GM10266 (cell line): ENCODE results near the gene FOXC1.

Experiments
- DNase-seq: peaks from one replicate; pipeline ENCODE4 v3.0.0; 2012; ENCODE audit errors: extremely low spot score
- TF ChIP-seq, protein P1 (sequence below): IDR thresholded peaks from 2 replicates; pipeline ENCODE4 v1.5.1; 2012; ENCODE audit warnings: mild to moderate bottlenecking, low read depth; ENCODE audit not compliant: control insufficient read depth, insufficient read depth; ENCODE audit errors: missing control alignments

FOXC1 gene

DNA sequence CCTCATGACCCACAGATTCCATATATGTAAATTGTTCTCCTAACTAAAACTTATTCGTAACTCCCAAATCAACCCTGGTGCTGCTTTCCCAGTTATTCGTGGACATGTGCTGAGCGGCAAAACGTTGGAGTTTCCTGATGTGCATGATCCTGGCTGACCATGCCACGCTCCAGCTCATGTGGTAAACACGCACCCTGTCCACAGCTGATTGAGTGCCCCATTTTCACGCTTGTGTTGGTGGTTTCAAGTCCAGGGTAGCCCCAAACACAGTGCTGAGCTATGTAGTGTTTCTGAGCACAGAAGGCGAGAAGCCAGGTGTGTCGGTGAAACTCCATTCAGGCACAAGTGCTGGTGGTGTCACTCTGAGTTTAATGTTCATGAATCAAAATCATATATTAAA, 19.1 kb upstream of the FOXC1 start:
- no peak for DNase-seq
- TF ChIP-seq, protein P1, sequence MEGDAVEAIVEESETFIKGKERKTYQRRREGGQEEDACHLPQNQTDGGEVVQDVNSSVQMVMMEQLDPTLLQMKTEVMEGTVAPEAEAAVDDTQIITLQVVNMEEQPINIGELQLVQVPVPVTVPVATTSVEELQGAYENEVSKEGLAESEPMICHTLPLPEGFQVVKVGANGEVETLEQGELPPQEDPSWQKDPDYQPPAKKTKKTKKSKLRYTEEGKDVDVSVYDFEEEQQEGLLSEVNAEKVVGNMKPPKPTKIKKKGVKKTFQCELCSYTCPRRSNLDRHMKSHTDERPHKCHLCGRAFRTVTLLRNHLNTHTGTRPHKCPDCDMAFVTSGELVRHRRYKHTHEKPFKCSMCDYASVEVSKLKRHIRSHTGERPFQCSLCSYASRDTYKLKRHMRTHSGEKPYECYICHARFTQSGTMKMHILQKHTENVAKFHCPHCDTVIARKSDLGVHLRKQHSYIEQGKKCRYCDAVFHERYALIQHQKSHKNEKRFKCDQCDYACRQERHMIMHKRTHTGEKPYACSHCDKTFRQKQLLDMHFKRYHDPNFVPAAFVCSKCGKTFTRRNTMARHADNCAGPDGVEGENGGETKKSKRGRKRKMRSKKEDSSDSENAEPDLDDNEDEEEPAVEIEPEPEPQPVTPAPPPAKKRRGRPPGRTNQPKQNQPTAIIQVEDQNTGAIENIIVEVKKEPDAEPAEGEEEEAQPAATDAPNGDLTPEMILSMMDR = no peak

DNA sequence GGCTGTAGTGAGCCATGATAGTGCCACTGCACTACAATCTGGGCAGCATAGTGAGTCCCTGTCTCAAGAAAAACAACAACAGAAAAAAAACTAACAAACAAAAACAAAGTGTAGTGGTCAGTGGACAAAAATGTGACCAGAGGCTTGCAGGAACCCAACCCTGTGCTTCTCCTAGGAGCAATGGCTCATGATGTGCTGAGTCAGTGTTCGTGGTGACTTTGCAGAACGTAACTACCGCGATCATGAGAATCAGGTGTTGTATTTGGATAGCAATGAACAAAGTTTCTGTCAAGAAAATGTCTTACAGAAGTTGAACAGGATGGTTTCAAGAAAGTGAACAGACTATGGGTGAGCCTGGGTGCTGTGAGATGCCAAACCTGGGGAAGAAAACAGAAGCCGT, 18.5 kb upstream of the FOXC1 start:
- TF ChIP-seq, protein P1 = no peak
- DNase-seq = no peak

DNA sequence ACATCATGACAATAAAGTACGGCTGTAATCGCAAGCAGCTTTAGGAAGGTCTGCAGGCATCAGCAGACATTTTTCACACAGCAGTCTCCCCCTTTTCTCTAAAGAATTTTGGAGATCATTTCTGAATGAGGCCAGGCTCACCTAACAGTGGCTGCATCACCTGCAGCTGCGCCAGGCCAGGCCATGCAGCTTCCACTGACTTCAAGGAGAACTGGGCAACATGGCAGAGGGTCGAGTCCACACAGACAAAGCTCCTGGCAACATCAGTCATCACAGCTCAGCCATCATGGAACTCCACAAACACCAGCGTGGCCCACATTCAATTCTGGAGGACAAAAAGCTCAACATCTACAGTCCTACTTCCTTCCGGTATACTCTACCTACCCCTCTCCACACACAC, 17.8 kb upstream of the FOXC1 start:
- DNase-seq = no peak
- TF ChIP-seq, protein P1 = no peak

DNA sequence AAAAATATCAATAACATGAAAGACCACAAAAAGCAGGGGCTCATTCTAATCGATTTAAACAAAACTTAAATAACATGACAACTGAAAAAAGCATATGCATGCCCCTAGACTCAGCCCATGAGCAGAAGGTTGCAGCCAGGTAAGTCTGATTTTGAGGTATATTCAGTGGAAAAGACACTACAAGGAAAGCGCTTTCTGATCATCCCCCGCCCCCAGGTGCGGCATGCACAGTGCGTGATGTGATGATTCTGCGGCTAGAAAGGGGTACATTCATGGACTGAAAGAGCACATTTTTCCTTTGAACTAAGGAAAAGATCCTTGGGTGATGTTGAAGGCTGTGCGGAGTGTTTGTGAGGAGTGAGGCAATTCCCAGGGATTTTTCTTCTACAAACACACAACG, 16.9 kb upstream of the FOXC1 start:
- TF ChIP-seq, protein P1 = no peak

DNA sequence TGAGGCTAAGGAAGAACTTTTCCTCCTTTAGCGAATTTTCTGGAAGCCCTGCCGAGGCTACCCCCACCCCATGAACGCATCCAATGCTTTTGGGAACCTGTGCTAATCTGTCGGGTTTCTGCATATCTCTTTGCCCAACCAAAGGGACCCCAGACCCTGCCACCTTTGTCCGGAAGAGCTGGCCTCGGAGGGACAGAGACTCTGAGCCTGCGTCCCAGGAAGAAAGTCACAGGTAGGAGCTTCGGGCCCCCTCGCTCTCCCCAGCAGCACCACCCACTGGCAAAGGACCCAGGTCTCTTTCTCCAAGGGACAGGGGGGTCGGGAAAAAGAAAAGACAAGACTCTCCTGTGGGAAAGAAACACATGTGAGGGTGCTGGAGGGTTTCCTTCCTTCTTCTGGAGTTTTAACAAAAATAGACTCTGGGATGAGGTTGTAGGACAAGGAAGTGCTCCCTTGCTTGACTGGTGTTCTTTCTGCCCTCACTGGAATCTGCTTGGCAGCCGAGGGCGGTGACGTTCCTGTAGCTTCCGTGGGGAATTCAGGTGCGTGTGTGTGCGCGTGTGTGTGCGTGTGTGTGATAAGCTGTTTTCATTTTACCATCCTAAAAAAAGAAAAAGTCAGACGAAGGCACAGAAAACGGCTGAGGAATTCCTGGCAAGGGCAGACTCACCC, 16.3 kb upstream of the FOXC1 start:
- TF ChIP-seq, protein P1 = no peak
- no peak for DNase-seq

More for the DNA sequence above, 16.9 kb upstream of the FOXC1 start:
- DNase-seq = no peak

DNA sequence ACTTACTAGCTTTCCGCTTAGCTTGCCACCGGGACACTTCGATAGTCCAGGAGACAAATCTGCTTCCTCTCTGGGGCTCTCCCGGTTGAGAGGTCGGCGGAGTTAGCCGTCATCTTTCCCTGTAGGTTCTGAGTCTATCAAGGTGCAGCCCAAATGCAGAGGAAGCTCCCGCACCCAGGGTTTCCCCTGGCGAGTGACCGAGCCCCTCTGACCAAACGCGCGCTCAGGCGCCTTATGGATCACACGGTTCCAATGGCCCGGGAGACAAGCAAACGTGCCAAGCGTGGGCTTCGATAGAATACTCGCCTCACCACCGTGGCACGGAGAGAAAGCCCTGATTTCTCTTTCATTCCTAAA, 15.8 kb upstream of the FOXC1 start:
- TF ChIP-seq, protein P1 = no peak
- DNase-seq = no peak

DNA sequence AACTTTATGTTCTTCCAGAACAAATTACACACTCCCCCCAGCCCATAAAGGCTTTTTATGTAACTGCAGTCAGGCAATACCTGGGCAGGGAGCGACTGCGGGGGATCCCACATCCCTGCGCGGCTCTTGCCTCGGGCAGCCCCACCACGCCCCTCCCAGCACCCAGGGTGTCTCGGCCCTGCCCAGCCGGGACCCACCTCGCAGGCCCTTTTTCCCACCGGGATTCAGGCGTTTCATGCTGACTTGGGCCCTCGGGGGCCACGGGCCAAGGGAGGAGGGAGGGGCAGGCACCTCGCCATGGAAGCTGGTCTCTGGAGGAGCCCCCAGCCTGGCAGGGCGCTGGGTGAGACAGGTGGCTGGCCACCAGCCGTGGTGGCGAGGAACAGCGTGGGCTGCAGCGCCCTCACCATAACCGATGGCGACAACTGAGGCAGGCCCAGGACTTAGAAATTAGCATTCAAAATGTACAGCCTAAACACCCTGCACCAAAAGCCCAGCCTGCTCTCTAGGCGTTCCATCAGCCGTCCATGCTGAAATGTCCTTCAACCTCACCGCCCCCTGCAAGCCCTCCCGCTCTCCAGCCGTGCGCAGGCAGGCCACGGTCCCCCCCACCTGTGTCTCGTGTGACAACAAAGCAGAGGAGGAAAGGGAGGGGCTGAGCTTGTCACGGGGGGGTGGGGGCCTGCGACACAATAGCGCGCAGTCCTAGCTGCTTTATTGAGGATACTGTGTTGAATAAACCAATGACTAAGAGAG, 15.1 kb upstream of the FOXC1 start:
- no peak for DNase-seq
- TF ChIP-seq, protein P1 = no peak
